Measurements from ENCODE around the gene AKT3. TPM values are rescaled to one million over a fixed set of nuclear protein-coding genes. Genes with fewer than 3 reads are reported as not detected.

AKT3 gene
- total and polyA plus RNA-seq, 2 of the 8 experiments (the other 6 are each of a cell fraction or from before 2014, with no cell fraction given), result 6.0 to 36.4 TPM

DNA sequence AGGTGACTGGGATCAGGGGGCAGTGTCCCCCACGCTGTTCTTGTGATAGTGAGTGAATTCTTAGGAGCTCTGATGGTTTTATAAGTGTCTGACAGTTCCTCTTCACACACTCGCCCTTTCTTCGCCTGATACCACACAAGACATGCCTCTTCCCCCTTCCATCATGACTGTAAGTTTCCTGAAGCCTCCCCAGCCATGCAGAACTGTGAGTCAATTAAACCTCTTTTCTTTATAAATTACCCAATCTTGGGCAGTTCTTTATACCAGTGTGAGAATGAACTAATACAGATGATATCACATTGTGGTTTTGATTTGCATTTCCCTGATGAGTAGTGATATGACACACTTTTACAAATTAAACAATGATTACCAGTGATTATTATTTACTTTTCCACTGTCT is 229.9 kb downstream of the AKT3 start (continued):
- no peak for TF ChIP-seq CHD7 (IDR thresholded peaks at IDR 0.05; ENCODE audit: insufficient replicate concordance, low read length)
- no peak for TF ChIP-seq CTCF (IDR thresholded peaks at IDR 0.05; ENCODE audit: control extremely low read depth in 1 of 3, insufficient read depth in 1 of 3, low read depth in 1 of 3, low read length in 3 of 3)
- no peak for TF ChIP-seq TBP (IDR thresholded peaks at IDR 0.05; ENCODE audit: low read depth, low read length)
- TF ChIP-seq CBX5 (IDR thresholded peaks at IDR 0.05; ENCODE audit: low read depth, low read length), result no peak

Data from H1 (cell line).